Right ventricle myocardium inferior (tissue), 1 donor: ENCODE measurements around the gene NACC2. TPM values are rescaled to one million over a fixed set of nuclear protein-coding genes. Genes with fewer than 3 reads are reported as not detected.

ENCODE experiments used
- ATAC-seq: fragments of 200-7000 bp; cut with Tn5 transposase; one replicate; pipeline ENCODE4 v1.9.1; 2020; ENCODE audit warnings: mild to moderate bottlenecking, moderate library complexity
- DNase-seq: peaks from one replicate; pipeline ENCODE4 v3.0.0; 2021; ENCODE audit errors: missing footprints
- intact Hi-C: fragments of 100-400 bp; cut with DNase I; formaldehyde crosslinking; loops from one replicate; pipeline ENCODE4 v1.11.0; 2022
- total RNA-seq: library from RNA; stranded (reverse); fragmentation: NEBNext Ultra II Directional; extraction: Animal tissue kit (Norgen Biotek cat#: 25700); gene quantifications from one replicate; pipeline ENCODE4 v1.2.1, GENCODE V29; 2021
- donor health status: DM: no; HTN: yes; CAD: no; lungs with severe emphysema.

Gene NACC2
- total RNA-seq, 1 donor from 2014 or later: 37.0 TPM

GRCh38 chr9:136024696-136025316 lies 70.3 kb downstream of the NACC2 start:
- intact Hi-C loops: loop anchor here (5.0 kb wide), 1 partner anchor 42 kb away; no protein-coding TSS in a partner anchor
- peak; percentile 48 for DNase-seq
- ATAC-seq: peak; percentile 11

DNA sequence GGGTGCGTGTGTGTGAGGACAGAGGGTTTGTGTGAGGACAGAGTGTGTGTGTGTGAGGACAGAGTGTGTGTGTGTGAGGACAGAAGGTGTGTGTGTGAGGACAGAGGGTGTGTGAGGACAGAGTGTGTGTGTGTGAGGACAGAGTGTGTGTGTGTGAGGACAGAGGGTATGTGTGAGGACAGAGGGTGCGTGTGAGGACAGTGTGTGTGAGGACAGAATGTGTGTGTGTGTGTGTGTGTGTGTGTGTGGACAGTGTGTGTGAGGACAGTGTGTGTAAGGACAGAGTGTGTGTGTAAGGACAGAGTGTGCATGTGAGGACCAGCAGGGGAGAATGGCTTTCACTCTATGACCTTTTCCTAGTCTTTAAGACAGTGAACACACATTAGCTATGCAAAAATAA lies 70.8 kb downstream of the NACC2 start:
- DNase-seq: no peak
- no peak for ATAC-seq
- intact Hi-C loops: loop anchor here (5.0 kb wide), 1 partner anchor 43 kb away; no protein-coding TSS in a partner anchor

GRCh38 chr9:136023410-136024225 lies 71.5 kb downstream of the NACC2 start:
- intact Hi-C loops: loop anchor here (5.0 kb wide), 1 partner anchor 44 kb away; no protein-coding TSS in a partner anchor
- DNase-seq (peak; percentile 88), ATAC-seq (peak; percentile 75)

DNA sequence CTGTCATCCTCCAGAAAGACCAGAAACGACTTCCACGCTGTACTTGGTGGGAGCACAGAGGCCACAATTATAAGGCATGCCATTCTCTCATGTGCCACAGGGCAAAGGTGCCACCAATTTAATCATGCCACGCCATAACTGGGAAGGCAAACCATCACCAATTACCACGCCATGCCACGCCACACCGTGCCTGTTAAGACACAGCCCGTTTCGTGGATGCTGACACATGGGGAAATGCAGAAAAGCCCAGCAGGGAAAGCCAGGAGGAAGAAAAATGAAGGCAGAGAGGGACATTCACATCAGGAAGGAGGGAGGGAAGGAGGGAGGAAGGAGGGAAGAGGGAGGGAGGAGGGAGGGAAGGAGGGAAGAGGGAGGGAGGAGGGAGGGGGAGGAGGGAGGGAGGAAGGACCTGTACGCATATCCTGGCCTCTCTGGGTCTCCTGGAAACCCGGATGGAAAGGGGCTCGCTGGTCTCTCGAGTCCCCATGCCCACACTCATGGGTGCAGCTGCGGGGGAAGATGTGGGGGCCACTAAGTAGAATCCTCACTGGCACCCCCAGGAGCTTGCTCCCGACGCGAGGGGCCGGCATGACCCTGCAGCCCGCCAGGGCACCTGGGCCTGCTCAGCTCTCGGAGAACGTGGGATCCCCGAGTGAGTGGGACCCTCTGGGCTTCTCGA lies 72.2 kb downstream of the NACC2 start:
- ATAC-seq (no peak), DNase-seq (peak; percentile 63)
- intact Hi-C loops: loop anchor here (5.0 kb wide), 1 partner anchor 44 kb away; no protein-coding TSS in a partner anchor

DNA sequence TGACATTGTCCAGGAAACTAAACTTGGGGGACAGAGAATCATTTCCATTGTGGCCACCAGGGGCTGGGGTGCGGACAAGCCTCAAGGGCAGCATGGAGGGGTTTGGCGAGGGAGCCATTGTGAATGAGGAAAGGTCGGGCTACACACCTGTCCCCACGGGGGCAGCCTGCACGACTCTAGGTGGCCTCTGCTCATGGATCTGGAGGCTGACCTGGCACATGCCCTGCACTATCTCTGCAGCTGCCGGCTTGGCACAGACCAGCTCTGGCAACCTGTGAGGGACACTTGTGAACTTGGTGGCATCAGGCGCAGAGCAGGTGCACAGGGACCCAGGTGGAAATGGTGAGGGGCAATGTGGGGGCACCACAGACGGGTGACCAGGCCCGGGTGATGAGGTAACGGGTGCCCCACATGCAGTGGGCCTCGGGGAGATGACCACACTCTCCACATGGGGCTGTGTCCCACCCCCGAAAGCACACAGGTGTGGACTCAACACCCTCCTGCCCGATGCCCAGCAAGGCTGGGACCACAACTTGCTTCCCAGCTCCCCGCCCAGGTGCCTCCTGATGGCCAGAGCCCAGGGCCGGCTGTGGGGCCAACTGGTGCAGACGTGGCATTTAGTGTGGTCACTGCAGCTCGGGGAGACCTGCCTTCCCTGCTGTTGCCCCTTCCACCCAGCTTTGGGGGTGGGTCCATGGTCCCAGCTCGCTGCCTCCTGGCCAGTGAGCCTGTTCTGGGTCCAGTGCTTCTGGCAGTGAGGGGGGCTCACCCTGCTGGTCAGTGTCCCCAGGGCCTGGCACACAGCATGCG lies 73.0 kb downstream of the NACC2 start:
- intact Hi-C loops: loop anchor here (5.0 kb wide), 1 partner anchor 45 kb away; no protein-coding TSS in a partner anchor
- DNase-seq (peak; percentile 67), ATAC-seq (peak; percentile 19)

GRCh38 chr9:136021171-136021871 lies 73.8 kb downstream of the NACC2 start:
- DNase-seq: peak; percentile 70
- intact Hi-C loops: loop anchor here (5.0 kb wide), 1 partner anchor 46 kb away; no protein-coding TSS in a partner anchor
- no peak for ATAC-seq

- intact Hi-C loops: loop anchor here (5.0 kb wide), 1 partner anchor 47 kb away; no protein-coding TSS in a partner anchor
- no peak for DNase-seq
- no peak for ATAC-seq
Observed at GRCh38 chr9:136020671-136021070, 74.4 kb downstream of the NACC2 start.

DNA sequence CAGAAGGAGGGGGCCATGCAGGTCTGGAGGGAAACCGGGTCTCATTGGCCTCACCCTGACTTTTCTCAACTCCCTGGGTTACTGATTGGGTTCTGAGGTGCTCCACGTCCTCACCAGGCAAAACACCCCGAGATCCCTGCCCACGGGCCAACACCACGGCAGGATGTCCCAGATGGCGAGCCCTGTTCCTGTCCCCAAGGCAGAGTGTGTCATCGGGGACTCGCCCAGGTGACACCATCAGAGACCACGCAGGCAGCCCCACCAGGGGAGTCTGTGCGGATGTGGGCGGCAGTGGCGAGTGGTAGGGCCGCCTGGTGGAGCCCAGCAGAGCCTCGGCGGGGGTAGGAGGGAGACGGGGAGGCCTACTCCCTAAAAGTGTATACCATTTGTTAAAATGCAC lies 74.9 kb downstream of the NACC2 start:
- peak; percentile 28 for DNase-seq
- intact Hi-C loops: loop anchor here (5.0 kb wide), 1 partner anchor 47 kb away; no protein-coding TSS in a partner anchor
- ATAC-seq: no peak

DNA sequence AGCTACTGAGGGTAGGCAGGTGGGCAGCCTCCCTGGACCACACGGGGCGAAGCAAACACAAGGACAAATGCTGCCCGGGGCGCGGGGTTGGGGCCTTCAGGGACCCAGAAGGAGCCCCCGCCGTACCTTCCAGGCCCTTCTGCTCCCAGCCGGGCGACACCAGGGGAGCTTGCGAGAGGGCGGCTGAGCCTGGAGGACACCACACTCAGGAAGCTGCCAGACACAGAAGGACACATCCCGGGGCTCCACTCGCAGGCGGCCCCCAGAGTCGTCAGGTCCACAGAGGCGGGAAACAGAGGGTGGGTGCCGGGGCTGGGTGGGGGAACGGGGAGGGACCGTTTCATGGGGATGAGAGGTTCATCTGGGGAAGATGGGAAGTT lies 75.4 kb downstream of the NACC2 start:
- DNase-seq (peak; percentile 65), ATAC-seq (no peak)
- intact Hi-C loops: loop anchor here (5.0 kb wide), 1 partner anchor 48 kb away; no protein-coding TSS in a partner anchor

DNA sequence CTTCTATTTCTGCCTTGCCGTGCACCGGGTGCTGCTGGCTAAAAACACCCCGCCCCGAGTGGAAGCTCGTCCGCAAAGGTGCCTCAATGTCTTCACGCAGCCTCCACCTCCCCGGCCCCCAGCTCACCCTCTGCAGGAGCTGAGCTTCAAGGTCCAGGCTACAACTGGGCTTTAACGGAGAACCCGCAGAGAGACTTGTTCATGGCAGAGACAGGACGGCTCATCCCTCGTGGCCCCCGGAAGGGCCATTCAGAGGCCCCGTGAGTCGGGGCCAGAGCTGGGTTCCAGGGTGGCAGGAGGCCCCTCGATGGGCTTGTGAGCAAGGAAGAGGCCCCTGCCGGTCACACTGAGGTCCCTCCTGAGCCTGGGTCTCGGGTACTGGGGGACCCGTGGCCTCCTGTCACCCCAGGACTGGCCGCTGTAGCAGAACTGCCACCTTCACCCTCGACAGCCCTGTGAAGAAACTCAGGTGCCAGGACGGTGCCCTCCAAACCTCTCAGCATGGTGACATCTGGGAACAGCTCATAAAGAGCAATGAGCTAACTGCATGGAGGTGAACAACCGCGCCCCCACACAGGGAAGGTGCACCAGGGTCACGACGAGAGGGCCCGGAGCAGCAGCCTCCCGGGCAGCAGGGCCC lies 75.9 kb downstream of the NACC2 start:
- ATAC-seq (no peak), DNase-seq (peak; percentile 53)
- intact Hi-C loops: no loop called here

GRCh38 chr9:136018257-136019031 lies 76.6 kb downstream of the NACC2 start:
- ATAC-seq (no peak), DNase-seq (peak; percentile 62)
- intact Hi-C loops: no loop called here

GRCh38 chr9:136017289-136018190 lies 77.5 kb downstream of the NACC2 start:
- intact Hi-C loops: no loop called here
- DNase-seq: peak; percentile 64
- no peak for ATAC-seq

DNA sequence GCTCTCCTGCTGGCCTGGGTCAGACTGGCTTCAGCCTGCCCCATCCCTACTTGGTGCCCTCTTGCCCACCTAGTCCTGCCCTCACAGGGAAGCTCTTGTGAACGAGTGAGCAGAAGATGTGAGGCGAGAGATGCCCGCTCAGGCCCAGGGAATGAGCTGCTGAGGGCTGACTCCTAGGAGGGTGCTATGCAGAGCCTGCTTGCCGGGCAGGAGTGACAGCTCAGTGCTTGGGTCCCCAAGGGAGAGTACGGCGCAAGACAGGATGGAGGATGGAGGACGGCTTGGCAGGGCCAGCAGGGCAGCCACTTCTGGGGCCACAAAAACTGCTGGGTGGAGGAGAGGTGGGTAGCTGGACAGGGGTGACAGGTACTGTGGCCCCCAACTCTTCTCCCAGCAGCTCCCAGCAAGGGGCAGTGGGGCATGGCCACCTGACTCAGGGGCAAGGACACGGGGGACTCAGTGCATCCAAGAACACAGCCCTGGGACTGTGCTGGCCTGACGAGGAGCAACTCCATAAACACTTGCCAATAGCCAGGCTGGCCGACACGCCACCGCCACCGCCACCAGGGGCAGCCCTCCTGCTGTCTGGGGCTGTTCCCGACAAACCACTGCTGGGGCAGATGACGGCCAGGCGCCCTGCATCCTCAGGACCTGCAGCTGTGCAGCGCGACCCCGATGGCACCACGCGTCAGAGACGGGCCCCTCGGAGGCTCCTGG lies 78.4 kb downstream of the NACC2 start:
- intact Hi-C loops: no loop called here
- ATAC-seq (no peak), DNase-seq (peak; percentile 64)

DNA sequence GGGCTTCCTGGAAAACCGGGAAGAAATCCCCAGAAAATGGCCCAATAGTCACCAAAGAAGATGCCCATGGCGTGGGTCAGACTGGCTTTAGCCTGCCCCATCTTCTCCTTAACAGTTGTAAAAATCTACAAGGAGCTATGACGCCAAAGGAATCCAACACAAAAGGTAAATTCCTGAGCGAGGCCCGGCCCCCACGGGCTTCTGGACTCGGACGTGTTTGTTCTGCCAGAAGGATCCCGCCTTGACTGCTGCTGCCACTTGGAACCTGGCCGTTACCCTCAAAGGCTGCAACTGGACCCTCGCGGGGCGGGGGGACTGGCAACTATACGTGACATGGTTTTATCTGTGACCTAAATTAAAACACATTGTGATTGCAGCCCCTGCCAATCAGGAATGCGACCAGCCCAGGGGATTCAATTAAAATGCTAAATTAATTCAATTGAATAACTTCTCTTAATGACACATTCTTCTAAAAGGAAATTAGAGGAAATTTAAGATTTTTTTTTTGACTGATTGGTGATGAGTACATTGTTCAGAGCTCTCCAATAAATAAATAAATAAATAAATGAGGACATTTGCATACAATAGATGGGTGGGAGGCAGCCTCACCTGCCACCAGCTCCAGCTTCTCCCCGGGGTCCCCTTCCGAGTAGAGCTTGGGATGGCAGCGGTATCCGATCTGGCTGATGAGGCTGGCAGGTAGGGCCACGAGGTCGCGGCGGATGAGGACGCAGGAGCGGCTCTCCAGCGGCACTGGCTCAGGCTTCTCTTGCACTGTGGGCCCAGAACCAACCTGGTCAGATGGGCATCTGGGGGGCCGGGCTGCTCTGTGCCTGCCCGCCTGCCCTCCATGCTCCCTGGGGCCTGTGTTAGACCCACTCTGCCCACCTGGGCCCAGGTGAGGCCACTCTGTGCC lies 79.2 kb downstream of the NACC2 start:
- ATAC-seq: no peak

More for the DNA sequence above, 79.2 kb downstream of the NACC2 start:
- intact Hi-C loops: no loop called here
- DNase-seq: peak; percentile 51
